HEK293T (cell line): Measurements from ENCODE around the gene ST6GALNAC1.

Experiments used
- BHLHE40 ChIP-seq: fragments of 450-650 bp; IDR thresholded peaks from 2 replicates; pipeline ENCODE4 v1.6.1; 2016; ENCODE audit warnings: mild to moderate bottlenecking, moderate library complexity, borderline replicate concordance
- ELF4 ChIP-seq: fragments of 450-650 bp; IDR thresholded peaks from 2 replicates; pipeline ENCODE4 v1.6.1; 2017; ENCODE audit warnings: antibody characterized with exemption
- FOXA1 ChIP-seq: fragments of 450-650 bp; IDR thresholded peaks from 2 replicates; pipeline ENCODE4 v1.6.1; 2016; ENCODE audit warnings: mild to moderate bottlenecking
- FOXK2 ChIP-seq: fragments of 450-650 bp; IDR thresholded peaks from 2 replicates; pipeline ENCODE4 v1.6.1; 2016; ENCODE audit warnings: mild to moderate bottlenecking
- FOXM1 ChIP-seq: fragments of 450-650 bp; IDR thresholded peaks from 2 replicates; pipeline ENCODE4 v1.6.1; 2017; ENCODE audit warnings: mild to moderate bottlenecking, borderline replicate concordance
- HDGF ChIP-seq: fragments of 450-650 bp; IDR thresholded peaks from 2 replicates; pipeline ENCODE4 v1.6.1; 2017; ENCODE audit warnings: antibody characterized with exemption, borderline replicate concordance
- NFRKB ChIP-seq: fragments of 450-650 bp; IDR thresholded peaks from 2 replicates; pipeline ENCODE4 v1.6.1; 2016; ENCODE audit warnings: mild to moderate bottlenecking, moderate library complexity
- SP1 ChIP-seq: fragments of 450-650 bp; IDR thresholded peaks from 2 replicates; pipeline ENCODE4 v1.6.1; 2017
- SUZ12 ChIP-seq: fragments of 450-650 bp; IDR thresholded peaks from 2 replicates; pipeline ENCODE4 v1.6.1; 2016; ENCODE audit warnings: mild to moderate bottlenecking
- TARDBP ChIP-seq: fragments of 450-650 bp; IDR thresholded peaks from 2 replicates; pipeline ENCODE4 v1.6.1; 2016
- ZNF384 ChIP-seq: fragments of 450-650 bp; IDR thresholded peaks from 2 replicates; pipeline ENCODE4 v1.6.1; 2016

DNA sequence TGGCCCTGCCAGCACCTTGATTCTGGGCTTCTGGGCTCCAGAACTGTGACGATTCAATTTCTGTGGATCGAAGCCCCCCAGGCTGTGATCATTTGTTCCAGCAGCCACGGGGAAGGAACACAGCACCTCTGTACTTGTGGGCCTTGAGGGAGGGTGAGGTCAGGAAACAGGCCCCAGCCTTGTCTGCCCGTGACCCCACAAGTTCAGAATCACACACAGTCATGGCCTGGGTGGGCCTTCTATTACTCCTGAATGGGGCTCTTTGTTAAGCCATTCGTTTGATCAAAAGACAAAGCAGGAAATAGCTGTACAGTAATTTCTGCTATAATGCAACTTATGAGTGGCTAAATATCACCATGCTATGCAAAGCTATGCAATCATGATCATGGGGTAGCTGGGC is 68.0 kb downstream of the ST6GALNAC1 start:
- TF ChIP-seq BHLHE40 (no peak), SP1 (no peak), ELF4 (no peak), SUZ12 (no peak), FOXK2 (no peak), TARDBP (no peak), NFRKB (no peak), FOXM1 (no peak), HDGF (no peak), FOXA1 (no peak), ZNF384 (no peak)
